Measurements from ENCODE around the gene CNTNAP2. TPM values are rescaled to one million over a fixed set of nuclear protein-coding genes. Genes with fewer than 3 reads are reported as not detected.

Gene CNTNAP2
- total RNA-seq, 1 donor from 2014 or later = 0.59 TPM

DNA sequence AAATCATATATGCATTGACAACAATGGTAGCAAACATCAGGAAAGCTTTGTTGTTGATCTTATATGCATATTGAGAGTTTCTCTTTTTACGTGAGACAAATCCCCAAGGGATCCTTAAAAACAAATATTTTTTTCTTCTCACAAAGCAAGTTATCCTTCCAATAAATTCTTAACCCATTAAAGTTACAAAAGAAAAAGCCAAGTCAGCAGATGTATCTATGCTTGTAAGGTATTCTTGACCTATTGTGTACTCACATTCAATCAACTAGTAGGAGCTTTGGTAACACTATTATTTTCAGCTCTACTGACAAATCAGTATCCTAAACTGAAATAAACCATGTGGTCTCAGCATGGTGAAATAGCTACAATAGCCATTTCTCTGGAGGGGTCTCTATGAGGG lies 586.3 kb downstream of the CNTNAP2 start:
- Histone ChIP-seq H3K27me3 (ENCODE audit: low read depth) (no peaks in the 10 kb centered on the region), H3K4me3 (no peak overlapping the region), H3K9me3 (no peaks in the 10 kb centered on the region), H3K36me3 (no peaks in the 10 kb centered on the region), H3K27ac (no peak overlapping the region), H3K4me1 (no peaks in the 10 kb centered on the region)
- DNase-seq (no peak), ATAC-seq (no peak)
- intact Hi-C loops (cut with DNase I) = no loop called here
- TF ChIP-seq, protein P1, sequence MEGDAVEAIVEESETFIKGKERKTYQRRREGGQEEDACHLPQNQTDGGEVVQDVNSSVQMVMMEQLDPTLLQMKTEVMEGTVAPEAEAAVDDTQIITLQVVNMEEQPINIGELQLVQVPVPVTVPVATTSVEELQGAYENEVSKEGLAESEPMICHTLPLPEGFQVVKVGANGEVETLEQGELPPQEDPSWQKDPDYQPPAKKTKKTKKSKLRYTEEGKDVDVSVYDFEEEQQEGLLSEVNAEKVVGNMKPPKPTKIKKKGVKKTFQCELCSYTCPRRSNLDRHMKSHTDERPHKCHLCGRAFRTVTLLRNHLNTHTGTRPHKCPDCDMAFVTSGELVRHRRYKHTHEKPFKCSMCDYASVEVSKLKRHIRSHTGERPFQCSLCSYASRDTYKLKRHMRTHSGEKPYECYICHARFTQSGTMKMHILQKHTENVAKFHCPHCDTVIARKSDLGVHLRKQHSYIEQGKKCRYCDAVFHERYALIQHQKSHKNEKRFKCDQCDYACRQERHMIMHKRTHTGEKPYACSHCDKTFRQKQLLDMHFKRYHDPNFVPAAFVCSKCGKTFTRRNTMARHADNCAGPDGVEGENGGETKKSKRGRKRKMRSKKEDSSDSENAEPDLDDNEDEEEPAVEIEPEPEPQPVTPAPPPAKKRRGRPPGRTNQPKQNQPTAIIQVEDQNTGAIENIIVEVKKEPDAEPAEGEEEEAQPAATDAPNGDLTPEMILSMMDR (IDR thresholded peaks at IDR 0.05) = no peak

DNA sequence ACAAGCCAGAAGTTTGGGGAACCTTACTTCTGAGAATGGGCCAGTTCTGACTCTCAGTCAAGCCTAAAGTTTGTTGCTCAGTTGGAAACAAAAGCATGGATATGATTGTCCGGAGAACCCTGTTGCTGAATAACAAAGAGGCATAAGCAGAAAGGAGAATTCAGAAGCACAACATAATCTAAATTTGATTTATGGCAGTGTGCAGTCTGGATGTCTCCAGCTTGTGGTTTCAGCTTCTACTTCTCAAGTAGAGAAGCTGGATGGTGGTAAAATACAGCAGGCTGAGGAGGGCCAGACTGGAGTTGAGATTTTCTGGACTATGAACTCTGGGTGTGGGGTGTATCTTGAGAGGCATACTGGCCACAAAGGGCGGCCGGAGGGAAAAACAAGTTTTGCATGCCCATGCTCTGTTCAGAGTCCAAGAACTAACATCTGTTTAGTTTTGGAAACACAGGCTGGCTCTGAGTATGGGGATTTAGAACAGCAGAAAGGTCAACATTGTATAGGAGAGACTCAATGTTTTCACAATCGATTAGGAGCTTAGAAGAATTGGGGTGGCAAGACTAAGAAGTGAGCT lies 592.9 kb downstream of the CNTNAP2 start:
- intact Hi-C loops (cut with DNase I) = no loop called here
- no peak for ATAC-seq
- no peak for DNase-seq
- H3K4me3 ChIP-seq = no peak overlapping the region
- no peak overlapping the region for H3K27ac ChIP-seq
- no peaks in the 10 kb centered on the region for H3K4me1 ChIP-seq
- H3K27me3 ChIP-seq (ENCODE audit: low read depth) = no peaks in the 10 kb centered on the region
- TF ChIP-seq, protein P1 (IDR thresholded peaks at IDR 0.05) = no peak
- H3K36me3 ChIP-seq = no peaks in the 10 kb centered on the region
- H3K9me3 ChIP-seq = no peaks in the 10 kb centered on the region

DNA sequence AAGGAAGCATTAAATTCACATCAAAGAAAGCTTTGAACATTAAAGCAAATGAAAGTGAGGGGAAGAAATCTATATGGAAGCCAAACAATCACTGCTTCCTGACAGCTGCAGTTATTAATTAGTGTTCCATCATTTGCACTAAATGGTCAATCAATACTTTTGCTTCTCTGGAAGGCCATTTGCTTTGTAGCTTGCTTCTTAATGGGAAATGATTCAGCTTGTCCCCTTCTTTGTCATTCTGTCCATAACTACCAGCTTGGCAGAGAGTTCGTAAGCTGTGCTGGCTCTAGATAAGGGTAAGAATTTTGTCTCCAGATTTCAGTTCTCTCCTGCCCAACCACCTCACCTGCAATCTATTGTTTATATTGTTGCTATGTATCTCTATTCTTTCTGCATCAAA lies 596.6 kb downstream of the CNTNAP2 start:
- H3K4me3 ChIP-seq = no peak overlapping the region
- no peaks in the 10 kb centered on the region for H3K9me3 ChIP-seq
- H3K4me1 ChIP-seq = no peaks in the 10 kb centered on the region
- DNase-seq (no peak), ATAC-seq (no peak)
- H3K27me3 ChIP-seq (ENCODE audit: low read depth) = no peaks in the 10 kb centered on the region
- TF ChIP-seq, protein P1 (IDR thresholded peaks at IDR 0.05) = no peak
- H3K36me3 ChIP-seq = no peaks in the 10 kb centered on the region
- intact Hi-C loops (cut with DNase I) = no loop called here
- H3K27ac ChIP-seq = no peak overlapping the region

DNA sequence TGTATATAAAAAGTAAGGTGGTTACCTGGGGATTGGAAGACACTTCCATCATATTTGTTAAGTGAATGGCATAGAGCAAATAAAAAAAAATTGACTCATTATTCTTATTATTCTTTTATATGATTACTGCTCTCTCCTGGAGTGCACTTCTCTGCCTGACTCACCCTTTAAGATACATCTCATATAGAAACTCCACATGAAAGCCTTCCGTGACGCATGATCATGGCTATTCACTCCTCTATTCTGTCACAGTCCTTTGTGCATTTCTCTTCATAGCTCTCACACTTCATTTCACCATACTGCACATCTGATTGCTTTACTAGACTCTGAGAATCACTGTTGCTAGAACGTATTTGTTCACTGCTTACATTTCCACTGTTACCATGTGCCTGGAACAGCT lies 597.3 kb downstream of the CNTNAP2 start:
- Histone ChIP-seq H3K9me3 (no peaks in the 10 kb centered on the region), H3K36me3 (no peaks in the 10 kb centered on the region), H3K4me3 (no peak overlapping the region), H3K27me3 (ENCODE audit: low read depth) (no peaks in the 10 kb centered on the region), H3K27ac (no peak overlapping the region), H3K4me1 (no peaks in the 10 kb centered on the region)
- TF ChIP-seq, protein P1 (IDR thresholded peaks at IDR 0.05) = no peak
- DNase-seq (no peak), ATAC-seq (no peak)
- intact Hi-C loops (cut with DNase I) = no loop called here

DNA sequence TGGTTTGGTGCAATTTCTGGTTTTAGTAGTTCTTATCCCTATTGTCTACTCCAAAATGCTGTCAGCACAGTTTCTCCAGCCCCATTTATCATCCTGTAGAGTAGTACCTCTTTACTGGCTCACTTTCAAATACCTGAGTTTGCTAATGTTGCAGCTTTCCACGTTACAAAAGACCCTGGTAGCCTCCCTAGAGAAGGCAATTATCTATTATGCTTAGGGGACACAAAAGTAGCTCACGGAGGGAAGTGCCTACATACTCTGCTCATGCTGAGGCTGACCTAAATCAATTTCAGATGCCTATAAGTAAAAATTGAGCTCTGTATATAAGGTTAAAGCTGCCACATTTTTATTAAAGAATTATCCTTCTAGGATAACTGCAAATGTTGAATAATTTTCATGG lies 603.6 kb downstream of the CNTNAP2 start:
- Histone ChIP-seq H3K4me1 (no peaks in the 10 kb centered on the region), H3K36me3 (no peaks in the 10 kb centered on the region), H3K9me3 (no peaks in the 10 kb centered on the region), H3K4me3 (no peak overlapping the region), H3K27me3 (ENCODE audit: low read depth) (no peaks in the 10 kb centered on the region), H3K27ac (no peak overlapping the region)
- TF ChIP-seq, protein P1 (IDR thresholded peaks at IDR 0.05) = no peak
- ATAC-seq (no peak), DNase-seq (no peak)
- intact Hi-C loops (cut with DNase I) = no loop called here

DNA sequence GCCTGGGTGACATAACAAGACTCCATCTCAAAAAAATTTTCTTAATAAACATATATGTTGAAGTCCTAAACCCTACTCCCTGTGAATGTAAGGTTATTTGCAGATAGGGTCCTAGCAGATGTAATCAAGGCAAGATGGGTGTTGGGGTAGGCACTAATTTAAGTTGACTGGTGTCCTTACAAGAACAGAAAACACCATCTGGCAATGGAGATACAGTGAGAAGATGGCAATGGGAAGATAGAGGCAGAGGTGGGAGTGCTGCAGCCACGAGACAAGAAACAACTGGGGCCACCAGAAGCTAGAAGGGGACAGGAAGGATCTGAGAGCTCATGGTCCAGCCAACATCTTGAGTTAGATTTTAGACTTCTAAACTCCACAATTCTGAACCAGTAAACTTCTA lies 606.4 kb downstream of the CNTNAP2 start:
- DNase-seq (no peak), ATAC-seq (no peak)
- intact Hi-C loops (cut with DNase I) = no loop called here
- H3K36me3 ChIP-seq = no peaks in the 10 kb centered on the region
- H3K27me3 ChIP-seq (ENCODE audit: low read depth) = no peaks in the 10 kb centered on the region
- no peaks in the 10 kb centered on the region for H3K9me3 ChIP-seq
- TF ChIP-seq, protein P1 (IDR thresholded peaks at IDR 0.05) = no peak
- no peak overlapping the region for H3K27ac ChIP-seq
- H3K4me1 ChIP-seq = no peaks in the 10 kb centered on the region
- no peak overlapping the region for H3K4me3 ChIP-seq

Data from lower lobe of right lung (tissue), 2 donors.